ENCODE data around the gene TNFRSF18.
A peak's percentile ranks its signal among the peaks of the same experiment; 100 is the strongest.

TNFRSF18 gene

GRCh38 chr1:1233567-1233892 is 27.1 kb upstream of the TNFRSF18 start:
- Histone ChIP-seq H3K4me1 (ENCODE audit: insufficient read depth, low read length) (peaks cover 39% of the 10 kb centered on the region), H3K4me3 (ENCODE audit: low read depth in 1 of 2, low read length in 2 of 2) (peak overlapping the region in 1 of 2 experiments; percentile 95; a peak in 3 of 4 replicates), H3K9ac (ENCODE audit: low read depth, low read length) (peak overlapping the region; percentile 83), H2AFZ (ENCODE audit: low read depth, low read length) (no peak overlapping the region), H4K20me1 (ENCODE audit: insufficient read depth, low read length) (peaks cover 60% of the 10 kb centered on the region), H3K4me2 (ENCODE audit: insufficient read depth, low read length) (peak overlapping the region; percentile 99), H3K27me3 (ENCODE audit: insufficient read depth, low read length, poor library complexity) (no peaks in the 10 kb centered on the region), H3K9me3 (ENCODE audit: insufficient read depth, low read length, severe bottlenecking) (no peaks in the 10 kb centered on the region), H3K27ac (ENCODE audit: low read length) (no peak overlapping the region), H3K79me2 (ENCODE audit: insufficient read depth, low read length) (peaks cover 61% of the 10 kb centered on the region), H3K36me3 (ENCODE audit: insufficient read depth, low read length) (peaks cover 48% of the 10 kb centered on the region)
- TF ChIP-seq EZH2 (IDR thresholded peaks at IDR 0.05; ENCODE audit: borderline replicate concordance, low read depth, low read length, severe bottlenecking) (no peak), CTCF (IDR thresholded peaks at IDR 0.05; ENCODE audit: borderline replicate concordance, extremely low read depth, low read length, poor library complexity, severe bottlenecking) (no peak)
- ATAC-seq (ENCODE audit: insufficient read depth, low read depth), result no peak
- no peak for DNase-seq

GRCh38 chr1:1232796-1233566 is 26.6 kb upstream of the TNFRSF18 start:
- H3K4me3 ChIP-seq (ENCODE audit: low read depth in 1 of 2, low read length in 2 of 2), result peak overlapping the region; percentile 34 to 95; a peak in 3 of 4 replicates
- DNase-seq, result no peak
- peaks cover 67% of the 10 kb centered on the region for H3K79me2 ChIP-seq (ENCODE audit: insufficient read depth, low read length)
- no peaks in the 10 kb centered on the region for H3K27me3 ChIP-seq (ENCODE audit: insufficient read depth, low read length, poor library complexity)
- TF ChIP-seq EZH2 (IDR thresholded peaks at IDR 0.05; ENCODE audit: borderline replicate concordance, low read depth, low read length, severe bottlenecking), result no peak
- TF ChIP-seq CTCF (IDR thresholded peaks at IDR 0.05; ENCODE audit: borderline replicate concordance, extremely low read depth, low read length, poor library complexity, severe bottlenecking), result no peak
- H3K36me3 ChIP-seq (ENCODE audit: insufficient read depth, low read length), result peaks cover 53% of the 10 kb centered on the region
- H3K4me1 ChIP-seq (ENCODE audit: insufficient read depth, low read length), result peaks cover 39% of the 10 kb centered on the region
- no peak for ATAC-seq (ENCODE audit: insufficient read depth, low read depth)
- no peaks in the 10 kb centered on the region for H3K9me3 ChIP-seq (ENCODE audit: insufficient read depth, low read length, severe bottlenecking)
- peaks cover 60% of the 10 kb centered on the region for H4K20me1 ChIP-seq (ENCODE audit: insufficient read depth, low read length)
- peak overlapping the region; percentile 99 for H3K4me2 ChIP-seq (ENCODE audit: insufficient read depth, low read length)
- H3K9ac ChIP-seq (ENCODE audit: low read depth, low read length), result peak overlapping the region; percentile 83
- H2AFZ ChIP-seq (ENCODE audit: low read depth, low read length), result peak overlapping the region; percentile 79; the same call in 1 of the 2 replicates
- H3K27ac ChIP-seq (ENCODE audit: low read length), result peak overlapping the region; percentile 87

GRCh38 chr1:1232208-1232795 is 25.9 kb upstream of the TNFRSF18 start, which contains the start of gene B3GALT6:
TSS of gene B3GALT6 (plus strand) at chr1:1232237. CDS start at chr1:1232279, 42 bp downstream.
- peaks cover 60% of the 10 kb centered on the region for H3K36me3 ChIP-seq (ENCODE audit: insufficient read depth, low read length)
- ATAC-seq (ENCODE audit: insufficient read depth, low read depth) (no peak), DNase-seq (no peak)
- peaks cover 39% of the 10 kb centered on the region for H3K4me1 ChIP-seq (ENCODE audit: insufficient read depth, low read length)
- H2AFZ ChIP-seq (ENCODE audit: low read depth, low read length), result peak within 1 kb of the TSS; percentile 97
- H3K9me3 ChIP-seq (ENCODE audit: insufficient read depth, low read length, severe bottlenecking), result no peaks in the 10 kb centered on the region
- peak within 1 kb of the TSS; percentile 88 for H3K27ac ChIP-seq (ENCODE audit: low read length)
- H3K4me2 ChIP-seq (ENCODE audit: insufficient read depth, low read length), result peak within 1 kb of the TSS; percentile 99
- TF ChIP-seq EZH2 (IDR thresholded peaks at IDR 0.05; ENCODE audit: borderline replicate concordance, low read depth, low read length, severe bottlenecking), result no peak
- TF ChIP-seq CTCF (IDR thresholded peaks at IDR 0.05; ENCODE audit: borderline replicate concordance, extremely low read depth, low read length, poor library complexity, severe bottlenecking), result no peak
- peak within 1 kb of the TSS; percentile 98 for H3K9ac ChIP-seq (ENCODE audit: low read depth, low read length)
- peaks cover 74% of the 10 kb centered on the region for H3K79me2 ChIP-seq (ENCODE audit: insufficient read depth, low read length)
- H3K4me3 ChIP-seq (ENCODE audit: low read depth in 1 of 2, low read length in 2 of 2), result peak within 1 kb of the TSS; percentile 94 to 99
- H3K27me3 ChIP-seq (ENCODE audit: insufficient read depth, low read length, poor library complexity), result no peaks in the 10 kb centered on the region
- H4K20me1 ChIP-seq (ENCODE audit: insufficient read depth, low read length), result peaks cover 67% of the 10 kb centered on the region
